K562 (cell line): Measurements from ENCODE around the gene SET. TPM values are rescaled to one million over a fixed set of nuclear protein-coding genes. Genes with fewer than 3 reads are reported as not detected.

Experiments used
- BCL6 ChIP-seq: fragments of 250-450 bp; sonication (Bioruptor Pico); IDR thresholded peaks from 2 replicates; pipeline ENCODE4 v1.4.0; 2020
- CBFB ChIP-seq: sonication (generic); formaldehyde crosslinking; IDR thresholded peaks from 2 replicates; pipeline ENCODE4 v1.4.0; 2020; ENCODE audit warnings: mild to moderate bottlenecking, missing genetic modification reagents
- ETV1 ChIP-seq: fragments of 450-650 bp; conservative IDR thresholded peaks from 2 replicates; pipeline ENCODE4 v1.6.1; 2016; ENCODE audit warnings: missing genetic modification characterization, control low read depth, low read depth, missing compliant biosample characterization
- FOXK2 ChIP-seq, 2 experiments: fragments of 450-650 bp; IDR thresholded peaks in 1 of 2; conservative IDR thresholded peaks in 1 of 2; 2 replicates each; pipeline ENCODE4 v1.6.1; 2016; ENCODE audit warnings: low read depth in 2 of 2, mild to moderate bottlenecking in 1 of 2
- FOXP1 ChIP-seq: sonication (generic); formaldehyde crosslinking; IDR thresholded peaks from 2 replicates; pipeline ENCODE4 v1.8.0; 2022; ENCODE audit warnings: mild to moderate bottlenecking, missing genetic modification reagents
- GABPB1 ChIP-seq: sonication (generic); formaldehyde crosslinking; IDR thresholded peaks from 2 replicates; pipeline ENCODE4 v1.8.0; 2022; ENCODE audit warnings: mild to moderate bottlenecking, missing genetic modification reagents
- KAT8 ChIP-seq: fragments of 450-650 bp; IDR thresholded peaks from 2 replicates; pipeline ENCODE4 v1.6.1; 2016; ENCODE audit warnings: low read depth, mild to moderate bottlenecking
- MEF2D ChIP-seq: conservative IDR thresholded peaks from 2 replicates; pipeline ENCODE4 v1.6.1; 2016; ENCODE audit warnings: low read depth, missing genetic modification characterization, missing compliant biosample characterization
- NONO ChIP-seq, 2 experiments: fragments of 200-400 bp in 1 of 2; fragments of 450-650 bp in 1 of 2; formaldehyde crosslinking in 1 of 2; IDR thresholded peaks; 2 replicates each; pipeline ENCODE4 v1.6.1; 2017; ENCODE audit warnings: low read depth in 2 of 2, mild to moderate bottlenecking in 2 of 2, moderate library complexity in 2 of 2, low read length in 1 of 2
- POLR2G ChIP-seq: fragments of 200-400 bp; formaldehyde crosslinking; IDR thresholded peaks from 2 replicates; pipeline ENCODE4 v1.6.1; 2017; ENCODE audit warnings: low read depth, mild to moderate bottlenecking, antibody characterized with exemption, low read length, moderate library complexity
- RHOXF2B ChIP-seq: fragments of 250-450 bp; sonication (Bioruptor Pico); conservative IDR thresholded peaks from 2 replicates; pipeline ENCODE4 v1.5.1; 2021
- SIN3B ChIP-seq: fragments of 450-650 bp; IDR thresholded peaks from 2 replicates; pipeline ENCODE4 v1.6.1; 2017; ENCODE audit warnings: low read depth, mild to moderate bottlenecking, moderate library complexity
- SMARCB1 ChIP-seq: IDR thresholded peaks from 2 replicates; pipeline ENCODE4 v1.6.1; 2011; ENCODE audit warnings: improper control_type of control experiment, low read depth; ENCODE audit not compliant: insufficient read length
- STAT6 ChIP-seq: sonication (generic); formaldehyde crosslinking; IDR thresholded peaks from 2 replicates; pipeline ENCODE4 v1.8.1; 2023; ENCODE audit warnings: mild to moderate bottlenecking, missing genetic modification reagents
- TCFL5 ChIP-seq: fragments of 250-450 bp; sonication (Bioruptor Pico); conservative IDR thresholded peaks from 2 replicates; pipeline ENCODE4 v1.6.1; 2021; ENCODE audit warnings: mild to moderate bottlenecking, moderate library complexity, matching md5 sums
- TFAM ChIP-seq: fragments of 250-450 bp; sonication (Bioruptor Pico); conservative IDR thresholded peaks from 2 replicates; pipeline ENCODE4 v1.5.0; 2021; ENCODE audit warnings: mild to moderate bottlenecking, moderate library complexity
- ZC3H4 ChIP-seq: sonication (generic); formaldehyde crosslinking; IDR thresholded peaks from 2 replicates; pipeline ENCODE4 v1.9.0; 2021; ENCODE audit warnings: missing genetic modification reagents, borderline replicate concordance
- ZNF165 ChIP-seq: fragments of 250-450 bp; sonication (Bioruptor Pico); IDR thresholded peaks from 2 replicates; pipeline ENCODE4 v1.4.0; 2020; ENCODE audit warnings: borderline replicate concordance
- ZNF175 ChIP-seq: fragments of 200-800 bp; sonication (Bioruptor generic); IDR thresholded peaks from 2 replicates; pipeline ENCODE4 v1.6.1; 2016; ENCODE audit warnings: low read depth, mild to moderate bottlenecking, missing genetic modification characterization, missing compliant biosample characterization
- ZNF217 ChIP-seq: sonication (generic); formaldehyde crosslinking; IDR thresholded peaks from 2 replicates; pipeline ENCODE4 v1.8.0; 2022; ENCODE audit warnings: mild to moderate bottlenecking, missing genetic modification reagents
- ZNF354B ChIP-seq: fragments of 250-450 bp; sonication (Bioruptor Pico); IDR thresholded peaks from 2 replicates; pipeline ENCODE4 v1.4.0; 2020
- ZNF644 ChIP-seq: fragments of 200-800 bp; sonication (Bioruptor generic); IDR thresholded peaks from 2 replicates; pipeline ENCODE4 v1.6.1; 2016; ENCODE audit warnings: low read depth, missing genetic modification characterization, missing compliant biosample characterization
- polyA plus RNA-seq, 8 experiments: library from polyadenylated mRNA; depleted of rRNA in 4 of 8; stranded (reverse) in 5 of 8; unstranded in 3 of 8; fragments of >200 nt; fragmentation: Nextera tagmentation in 2 of 8; fragmentation: Illumina TruSeq in 1 of 8; extraction: Ambion mirVana in 2 of 8; extraction: Trizol in 1 of 8; gene quantifications; 2 replicates each; pipeline versions ENCODE4 v1.2.1 to v1.2.3, GENCODE V29; 2011 to 2014; ENCODE audit warnings: inconsistent platforms in 1 of 8, missing spikeins in 1 of 8
- total RNA-seq, 7 experiments: library from RNA; depleted of rRNA in 6 of 7; stranded (reverse); fragments of >200 nt in 6 of 7; fragmentation: Illumina TruSeq in 2 of 7; extraction: Trizol in 2 of 7; gene quantifications; 2 replicates each; pipeline versions ENCODE4 v1.2.1 to v1.2.3, GENCODE V29; 2011 to 2021; ENCODE audit warnings: low replicate concordance in 1 of 7
- TF ChIP-seq, protein P1 (sequence below): sonication (generic); formaldehyde crosslinking; IDR thresholded peaks from 2 replicates; pipeline ENCODE4 v1.8.0; 2022; ENCODE audit warnings: mild to moderate bottlenecking, missing genetic modification reagents
- TF ChIP-seq, protein P2 (sequence below): fragments of 150-350 bp; conservative IDR thresholded peaks from 2 replicates; pipeline ENCODE4 v1.6.1; 2014; ENCODE audit warnings: low read length

SET gene
- total and polyA plus RNA-seq, 9 of the 15 experiments (the other 6 are each of a cell fraction or from before 2014, with no cell fraction given), result 404 to 1,447 (median 907) TPM

- TF ChIP-seq, protein P1, sequence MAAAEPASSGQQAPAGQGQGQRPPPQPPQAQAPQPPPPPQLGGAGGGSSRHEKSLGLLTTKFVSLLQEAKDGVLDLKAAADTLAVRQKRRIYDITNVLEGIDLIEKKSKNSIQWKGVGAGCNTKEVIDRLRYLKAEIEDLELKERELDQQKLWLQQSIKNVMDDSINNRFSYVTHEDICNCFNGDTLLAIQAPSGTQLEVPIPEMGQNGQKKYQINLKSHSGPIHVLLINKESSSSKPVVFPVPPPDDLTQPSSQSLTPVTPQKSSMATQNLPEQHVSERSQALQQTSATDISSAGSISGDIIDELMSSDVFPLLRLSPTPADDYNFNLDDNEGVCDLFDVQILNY (CRISPR knock-in tag), result no peak
- TF ChIP-seq FOXK2 (conservative IDR thresholded peaks at IDR 0.05 in 1 of 2, IDR thresholded peaks at IDR 0.05 in 1 of 2; ENCODE audit: low read depth in 2 of 2) (no peak), SIN3B (peak; percentile 63; the same call in 1 of the 2 replicates), STAT6 (CRISPR knock-in tag) (peak; percentile 73; the same call in 1 of the 2 replicates), POLR2G (peak; percentile 93), MEF2D (no peak), SMARCB1 (no peak), ZC3H4 (no peak), GABPB1 (CRISPR knock-in tag) (peak; percentile 65; the same call in 1 of the 2 replicates), KAT8 (no peak), ZNF217 (no peak), BCL6 (no peak), TFAM (CRISPR knock-in tag) (no peak), ZNF644 (tag) (no peak), TCFL5 (CRISPR knock-in tag) (no peak), FOXP1 (CRISPR knock-in tag) (peak; percentile 84; the same call in 1 of the 2 replicates), CBFB (CRISPR knock-in tag) (no peak), ZNF354B (CRISPR knock-in tag) (no peak), NONO (IDR thresholded peaks at IDR 0.05; ENCODE audit: low read depth in 2 of 2, low read length in 1 of 2) (peak; percentile 76 to 85), RHOXF2B (CRISPR knock-in tag) (no peak), ZNF175 (no peak), ZNF165 (CRISPR knock-in tag) (no peak), ETV1 (tag) (no peak)
- TF ChIP-seq, protein P2, sequence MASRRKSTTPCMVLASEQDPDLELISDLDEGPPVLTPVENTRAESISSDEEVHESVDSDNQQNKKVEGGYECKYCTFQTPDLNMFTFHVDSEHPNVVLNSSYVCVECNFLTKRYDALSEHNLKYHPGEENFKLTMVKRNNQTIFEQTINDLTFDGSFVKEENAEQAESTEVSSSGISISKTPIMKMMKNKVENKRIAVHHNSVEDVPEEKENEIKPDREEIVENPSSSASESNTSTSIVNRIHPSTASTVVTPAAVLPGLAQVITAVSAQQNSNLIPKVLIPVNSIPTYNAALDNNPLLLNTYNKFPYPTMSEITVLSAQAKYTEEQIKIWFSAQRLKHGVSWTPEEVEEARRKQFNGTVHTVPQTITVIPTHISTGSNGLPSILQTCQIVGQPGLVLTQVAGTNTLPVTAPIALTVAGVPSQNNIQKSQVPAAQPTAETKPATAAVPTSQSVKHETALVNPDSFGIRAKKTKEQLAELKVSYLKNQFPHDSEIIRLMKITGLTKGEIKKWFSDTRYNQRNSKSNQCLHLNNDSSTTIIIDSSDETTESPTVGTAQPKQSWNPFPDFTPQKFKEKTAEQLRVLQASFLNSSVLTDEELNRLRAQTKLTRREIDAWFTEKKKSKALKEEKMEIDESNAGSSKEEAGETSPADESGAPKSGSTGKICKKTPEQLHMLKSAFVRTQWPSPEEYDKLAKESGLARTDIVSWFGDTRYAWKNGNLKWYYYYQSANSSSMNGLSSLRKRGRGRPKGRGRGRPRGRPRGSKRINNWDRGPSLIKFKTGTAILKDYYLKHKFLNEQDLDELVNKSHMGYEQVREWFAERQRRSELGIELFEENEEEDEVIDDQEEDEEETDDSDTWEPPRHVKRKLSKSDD, result no peak
Measured at GRCh38 chr9:128702445-128702948, 13.5 kb downstream of the SET start, which contains the start of gene PKN3 (continued).
